A549 (cell line): ENCODE results near the gene DMRT3. TPM values are rescaled to one million over a fixed set of nuclear protein-coding genes. Genes with fewer than 3 reads are reported as not detected.

ENCODE experiments used
- ATAC-seq, 2 experiments: fragments of 200-7000 bp in 1 of 2; fragments of >200 bp in 1 of 2; cut with Nextera tagmentation in 1 of 2; cut with Tn5 transposase in 1 of 2; 3 replicates each; pipeline versions ENCODE4 v1.8.0 to v1.9.1; 2018 to 2020; ENCODE audit warnings: mild to moderate bottlenecking in 1 of 2, moderate library complexity in 1 of 2
- CTCF ChIA-PET: fragments of 300-600 bp; sonication (Branson Sonifier 250); formaldehyde crosslinking; extraction: SDS; loops from one replicate; lab custom pipeline; 2021; ENCODE audit warnings: antibody characterized with exemption, inconsistent platforms; lab: Yijun Ruan, JAX
- POLR2A ChIA-PET: fragments of 350-600 bp; formaldehyde crosslinking; extraction: SDS; loops from one replicate; lab custom pipeline; 2021; ENCODE audit warnings: antibody characterized with exemption, inconsistent platforms; lab: Yijun Ruan, JAX
- DNase-seq, 2 experiments: peaks; one replicate each; pipeline versions ENCODE4 v3.0.0 to v3.0.0-alpha.2; 2011 to 2016; ENCODE audit warnings: low read depth in 1 of 2, low spot score in 1 of 2
- FAIRE-seq: peaks from 2 replicates; lab custom pipeline; 2011; peaks lifted over from hg19 to GRCh38; lab: Jason Lieb, UNC
- H3K27ac ChIP-seq, 2 experiments: fragments of >200 bp; sonication (Bioruptor Twin); formaldehyde crosslinking; 3 replicates each; pipeline ENCODE4 v1.5.1; 2016 to 2017
- H3K4me1 ChIP-seq: fragments of >200 bp; sonication (Bioruptor Twin); formaldehyde crosslinking; 3 replicates; pipeline ENCODE4 v1.6.1; 2016
- H3K4me2 ChIP-seq: fragments of >200 bp; sonication (Bioruptor Twin); formaldehyde crosslinking; 3 replicates; pipeline ENCODE4 v1.6.1; 2016
- H3K4me3 ChIP-seq: fragments of >200 bp; sonication (Bioruptor Twin); formaldehyde crosslinking; 3 replicates; pipeline ENCODE4 v1.5.1; 2016
- H3K9me3 ChIP-seq: fragments of >200 bp; sonication (Bioruptor Twin); formaldehyde crosslinking; 3 replicates; pipeline ENCODE4 v1.6.1; 2016
- ATOH8 ChIP-seq: fragments of 250-450 bp; sonication (Bioruptor Pico); IDR thresholded peaks from 2 replicates; pipeline ENCODE4 v1.5.0; 2020; ENCODE audit warnings: low read depth, mild to moderate bottlenecking, moderate library complexity
- BHLHE40 ChIP-seq: IDR thresholded peaks from 2 replicates; pipeline ENCODE4 v1.6.1; 2012; ENCODE audit warnings: low read depth, low read length, inconsistent platforms
- CBX2 ChIP-seq: fragments of 200-600 bp; sonication (generic); IDR thresholded peaks from 2 replicates; pipeline ENCODE4 v1.6.1; 2016; ENCODE audit warnings: low read depth, mild to moderate bottlenecking, borderline replicate concordance
- CHD2 ChIP-seq: fragments of 150-350 bp; IDR thresholded peaks from 2 replicates; pipeline ENCODE4 v1.6.1; 2014; ENCODE audit warnings: low read length; ENCODE audit not compliant: partially characterized antibody
- E2F6 ChIP-seq: IDR thresholded peaks from 2 replicates; pipeline ENCODE4 v1.6.1; 2012; ENCODE audit warnings: low read depth, borderline replicate concordance
- ELK1 ChIP-seq: fragments of 150-350 bp; IDR thresholded peaks from 2 replicates; pipeline ENCODE4 v1.6.1; 2014; ENCODE audit warnings: low read depth, mild to moderate bottlenecking, low read length
- FOXS1 ChIP-seq: fragments of 250-450 bp; sonication (Bioruptor Pico); IDR thresholded peaks from 2 replicates; pipeline ENCODE4 v1.5.0; 2020; ENCODE audit warnings: mild to moderate bottlenecking, moderate library complexity
- HDAC2 ChIP-seq: fragments of 200-600 bp; sonication (generic); IDR thresholded peaks from 2 replicates; pipeline ENCODE4 v1.6.1; 2016
- JUNB ChIP-seq: fragments of >200 bp; sonication (Bioruptor Twin); formaldehyde crosslinking; IDR thresholded peaks from 2 replicates; pipeline ENCODE4 v1.6.1; 2016
- KDM1A ChIP-seq: fragments of 200-600 bp; sonication (generic); IDR thresholded peaks from 2 replicates; pipeline ENCODE4 v1.6.1; 2016; ENCODE audit warnings: low read depth, mild to moderate bottlenecking
- NPAS2 ChIP-seq: fragments of 250-450 bp; sonication (Bioruptor Pico); IDR thresholded peaks from 2 replicates; pipeline ENCODE4 v1.8.0; 2022; ENCODE audit warnings: mild to moderate bottlenecking, moderate library complexity, borderline replicate concordance
- RARB ChIP-seq: fragments of 250-450 bp; sonication (Bioruptor Pico); IDR thresholded peaks from 2 replicates; pipeline ENCODE4 v1.8.0; 2021; ENCODE audit warnings: mild to moderate bottlenecking, moderate library complexity
- RCOR1 ChIP-seq: fragments of 150-350 bp; IDR thresholded peaks from 2 replicates; pipeline ENCODE4 v1.6.1; 2014; ENCODE audit warnings: antibody characterized with exemption, low read length, low read depth
- REST ChIP-seq: fragments of 200-600 bp; sonication (generic); IDR thresholded peaks from 2 replicates; pipeline ENCODE4 v1.6.1; 2016; ENCODE audit warnings: antibody characterized with exemption, mild to moderate bottlenecking, moderate library complexity
- RFX5 ChIP-seq: fragments of 450-650 bp; IDR thresholded peaks from 2 replicates; pipeline ENCODE4 v1.7.1; 2014; ENCODE audit warnings: antibody characterized with exemption, mild to moderate bottlenecking, moderate library complexity
- RNF2 ChIP-seq: fragments of 200-600 bp; sonication (generic); IDR thresholded peaks from 2 replicates; pipeline ENCODE4 v1.6.1; 2016; ENCODE audit warnings: low read depth, mild to moderate bottlenecking, antibody characterized with exemption, moderate library complexity, borderline replicate concordance
- SREBF2 ChIP-seq: fragments of 450-650 bp; IDR thresholded peaks from 2 replicates; pipeline ENCODE4 v1.6.1; 2014; ENCODE audit warnings: mild to moderate bottlenecking, moderate library complexity
- USF2 ChIP-seq: fragments of 450-650 bp; IDR thresholded peaks from 2 replicates; pipeline ENCODE4 v1.6.1; 2014; ENCODE audit warnings: antibody characterized with exemption
- ZC3H11A ChIP-seq: fragments of 450-650 bp; IDR thresholded peaks from 2 replicates; pipeline ENCODE4 v1.6.1; 2014; ENCODE audit warnings: antibody characterized with exemption, mild to moderate bottlenecking
- ZFP36 ChIP-seq: fragments of 450-650 bp; IDR thresholded peaks from 2 replicates; pipeline ENCODE4 v1.6.1; 2014; ENCODE audit warnings: borderline replicate concordance; ENCODE audit not compliant: partially characterized antibody
- WGBS: methylation state at CpG from one replicate; pipeline ENCODE4 v1.1.6; 2017; ENCODE audit errors: missing lambda C conversion rate; 5-methylcytosine and 5-hydroxymethylcytosine counted together
- polyA plus RNA-seq, 4 experiments: library from polyadenylated mRNA; depleted of rRNA in 3 of 4; stranded (reverse); fragments of >200 nt; fragmentation: RNase III in 1 of 4; extraction: RNeasy Plus Mini Kit Qiagen cat#74134 plus additional on column Dnase treatment in 1 of 4; gene quantifications; 2 replicates in 3 of 4; 3 replicates in 1 of 4; pipeline ENCODE4 v1.2.3, GENCODE V29; 2011 to 2017

The DMRT3 gene
- polyA plus RNA-seq, 2 of the 4 experiments (the other 2 are of a cell fraction), result not detected

GRCh38 chr9:1005043-1005667, 28.7 kb downstream of the DMRT3 start (continued):
- TF ChIP-seq SREBF2, result no peak
- no peak for TF ChIP-seq E2F6
- no peak for TF ChIP-seq ATOH8 (CRISPR knock-in tag)
- no peak for TF ChIP-seq KDM1A
- no peak for TF ChIP-seq NPAS2 (CRISPR knock-in tag)
- TF ChIP-seq FOXS1 (CRISPR knock-in tag), result no peak
- no peak for TF ChIP-seq CBX2
- no peak for TF ChIP-seq REST

- FAIRE-seq (no peak), ATAC-seq (no peak), DNase-seq (no peak)
- Histone ChIP-seq H3K4me3 (no peak overlapping the region), H3K4me1 (0 out of 3 replicates have a peak, but pooled peaks cover 3% of the 10 kb centered on the region), H3K4me2 (no peak overlapping the region), H3K9me3 (no peaks in the 10 kb centered on the region), H3K27ac (no peak overlapping the region)
- 61% methylated on average over 3 of the region's 3 CpGs for WGBS
- TF ChIP-seq CBX2, result no peak
- no peak for TF ChIP-seq ZC3H11A
- no peak for TF ChIP-seq RCOR1
- CTCF ChIA-PET, result interaction anchor here (1.0 kb wide), 1 partner anchor 114 kb away, joined by 3 read pairs; no protein-coding TSS in a partner anchor
- POLR2A ChIA-PET, result no interaction called here
Measured at GRCh38 chr9:1007312-1007711, 30.9 kb downstream of the DMRT3 start.

GRCh38 chr9:1008216-1008615, 31.8 kb downstream of the DMRT3 start:
- no peak overlapping the region for H3K4me2 ChIP-seq
- no peak for FAIRE-seq
- no peaks in the 10 kb centered on the region for H3K9me3 ChIP-seq
- WGBS, result 72% methylated on average over 3 of the region's 3 CpGs
- ChIA-PET POLR2A (no interaction called here), CTCF (interaction anchor here (0.6 to 3.8 kb wide), 19 partner anchors 8 to 830 kb away, joined by 3 to 64 read pairs (median 5); no protein-coding TSS in a partner anchor)
- H3K4me1 ChIP-seq, result 0 out of 3 replicates have a peak, but pooled peaks cover 3% of the 10 kb centered on the region
- H3K4me3 ChIP-seq, result no peak overlapping the region
- no peak for DNase-seq
- H3K27ac ChIP-seq, result no peak overlapping the region
- no peak for ATAC-seq
- no peak for TF ChIP-seq RFX5
- no peak for TF ChIP-seq RARB (CRISPR knock-in tag)
- no peak for TF ChIP-seq USF2
- TF ChIP-seq REST, result no peak
- TF ChIP-seq ZFP36, result no peak
- no peak for TF ChIP-seq BHLHE40
- TF ChIP-seq RNF2, result no peak
- no peak for TF ChIP-seq JUNB
- no peak for TF ChIP-seq ATOH8 (CRISPR knock-in tag)
- TF ChIP-seq HDAC2, result no peak
- TF ChIP-seq ELK1, result no peak
- TF ChIP-seq CHD2, result no peak
